Stimulated activated CD8-positive, alpha-beta memory T cell treated with anti-CD3 and anti-CD28 coated beads, Interleukin-7, amount 100 ng/mL, for 48 hours (primary cell): ENCODE results near the gene SNTG2.
"Not testable (repeated sequence)": the region's sequence is repeated elsewhere in the genome, so short reads cannot be mapped to it uniquely, and the experiment has no call there.

ENCODE experiments used
- DNase-seq, 2 donors: peaks; one replicate each; pipeline ENCODE4 v3.0.0-alpha.2; 2020; ENCODE audit warnings: low read depth in 1 of 2; ENCODE audit errors: extremely low read depth in 1 of 2

SNTG2 gene

GRCh38 chr2:950080-950966, at the start of gene SNTG2:
TSS of gene SNTG2 (plus strand) at chr2:950849. CDS start at chr2:950997, 148 bp downstream.
- DNase-seq: no peak

- no peak for DNase-seq
These were observed 48.1 kb upstream of the SNTG2 start for GRCh38 chr2:902584-902983.

- DNase-seq: no peak
These were observed 47.3 kb upstream of the SNTG2 start for GRCh38 chr2:903223-903900.

GRCh38 chr2:904246-905024, 46.2 kb upstream of the SNTG2 start:
- no peak for DNase-seq

- DNase-seq: no peak
These were observed 45.4 kb upstream of the SNTG2 start for GRCh38 chr2:905091-905832.

- DNase-seq: no peak
These were observed 44.9 kb upstream of the SNTG2 start for GRCh38 chr2:905833-906140.

- DNase-seq: no peak
These were observed 42.9 kb upstream of the SNTG2 start for GRCh38 chr2:907706-908105.

GRCh38 chr2:908568-908967, 42.1 kb upstream of the SNTG2 start:
- no peak for DNase-seq

- not testable (repeated sequence) for DNase-seq
These were observed 40.8 kb upstream of the SNTG2 start for GRCh38 chr2:909764-910379.

GRCh38 chr2:910698-911097, 40.0 kb upstream of the SNTG2 start:
- no peak for DNase-seq

GRCh38 chr2:915979-916378, 34.7 kb upstream of the SNTG2 start:
- no peak for DNase-seq

GRCh38 chr2:916935-917334, 33.7 kb upstream of the SNTG2 start:
- DNase-seq: no peak

GRCh38 chr2:919672-920071, 31.0 kb upstream of the SNTG2 start:
- DNase-seq: no peak

- no peak for DNase-seq
These were observed 30.1 kb upstream of the SNTG2 start for GRCh38 chr2:920573-920972.

- DNase-seq: no peak
These were observed 29.6 kb upstream of the SNTG2 start for GRCh38 chr2:920999-921398.

GRCh38 chr2:922185-922584, 28.5 kb upstream of the SNTG2 start:
- no peak for DNase-seq

- DNase-seq: no peak
These were observed 26.6 kb upstream of the SNTG2 start for GRCh38 chr2:923832-924601.

GRCh38 chr2:924701-925100, 25.9 kb upstream of the SNTG2 start:
- DNase-seq: no peak

- no peak for DNase-seq
These were observed 25.3 kb upstream of the SNTG2 start for GRCh38 chr2:925309-925708.

GRCh38 chr2:925711-926110, 24.9 kb upstream of the SNTG2 start:
- no peak for DNase-seq
